ENCODE measurements around the gene AMN. TPM values are rescaled to one million over a fixed set of nuclear protein-coding genes. Genes with fewer than 3 reads are reported as not detected.

The AMN gene
- polyA plus RNA-seq, 3 donors: 0.09 TPM; not detected in 2

GRCh38 chr14:102888748-102889147 is 33.7 kb upstream of the AMN start:
- Mint-ChIP-seq H3K27me3 (ENCODE audit: low read depth in 3 of 3) (no peaks in the 10 kb centered on the region), H3K4me1 (no peaks in the 10 kb centered on the region), H3K36me3 (peaks cover 72 to 90% of the 10 kb centered on the region in 2 donors), H3K4me3 (no peak overlapping the region), H3K27ac (no peak overlapping the region), H3K9me3 (peaks cover 0 to 1% (median 0%) of the 10 kb centered on the region in 7 donors)
- H3K4me1 ChIP-seq (ENCODE audit: control insufficient read depth in 1 of 2, insufficient read depth in 2 of 2, low read length in 2 of 2): no peaks in the 10 kb centered on the region
- intact Hi-C loops (cut with micrococcal nuclease): no loop called here
- no peaks in the 10 kb centered on the region for H3K27me3 ChIP-seq (ENCODE audit: control insufficient read depth in 2 of 2, insufficient read depth in 2 of 2, low read length in 2 of 2)
- TF ChIP-seq, protein P1, sequence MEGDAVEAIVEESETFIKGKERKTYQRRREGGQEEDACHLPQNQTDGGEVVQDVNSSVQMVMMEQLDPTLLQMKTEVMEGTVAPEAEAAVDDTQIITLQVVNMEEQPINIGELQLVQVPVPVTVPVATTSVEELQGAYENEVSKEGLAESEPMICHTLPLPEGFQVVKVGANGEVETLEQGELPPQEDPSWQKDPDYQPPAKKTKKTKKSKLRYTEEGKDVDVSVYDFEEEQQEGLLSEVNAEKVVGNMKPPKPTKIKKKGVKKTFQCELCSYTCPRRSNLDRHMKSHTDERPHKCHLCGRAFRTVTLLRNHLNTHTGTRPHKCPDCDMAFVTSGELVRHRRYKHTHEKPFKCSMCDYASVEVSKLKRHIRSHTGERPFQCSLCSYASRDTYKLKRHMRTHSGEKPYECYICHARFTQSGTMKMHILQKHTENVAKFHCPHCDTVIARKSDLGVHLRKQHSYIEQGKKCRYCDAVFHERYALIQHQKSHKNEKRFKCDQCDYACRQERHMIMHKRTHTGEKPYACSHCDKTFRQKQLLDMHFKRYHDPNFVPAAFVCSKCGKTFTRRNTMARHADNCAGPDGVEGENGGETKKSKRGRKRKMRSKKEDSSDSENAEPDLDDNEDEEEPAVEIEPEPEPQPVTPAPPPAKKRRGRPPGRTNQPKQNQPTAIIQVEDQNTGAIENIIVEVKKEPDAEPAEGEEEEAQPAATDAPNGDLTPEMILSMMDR (IDR thresholded peaks at IDR 0.05): no peak
- no peak overlapping the region for H2AFZ ChIP-seq (ENCODE audit: insufficient read depth, low read depth, low read length, poor library complexity, severe bottlenecking)
- no peaks in the 10 kb centered on the region for H3K9me3 ChIP-seq (replicated peaks in 1 of 2; ENCODE audit: control insufficient read depth in 1 of 2, insufficient read depth in 1 of 2, low read length in 2 of 2)
- no peaks in the 10 kb centered on the region for H3K79me2 ChIP-seq (ENCODE audit: insufficient read depth, low read length)
- no peak overlapping the region for H3K4me2 ChIP-seq (replicated peaks; ENCODE audit: extremely low read depth, low read length, poor library complexity, severe bottlenecking)
- no peak for DNase-seq
- H3K9ac ChIP-seq (ENCODE audit: insufficient read depth, low read length, poor library complexity, severe bottlenecking): no peak overlapping the region
- peaks cover 80 to 100% of the 10 kb centered on the region in 2 donors for H3K36me3 ChIP-seq (replicated peaks in 1 of 2; ENCODE audit: control insufficient read depth in 1 of 2, insufficient read depth in 2 of 2, low read length in 2 of 2)
- H3K27ac ChIP-seq (ENCODE audit: low read depth in 1 of 2, low read length in 2 of 2): no peak overlapping the region
- no peak overlapping the region for H3K4me3 ChIP-seq (replicated peaks in 1 of 3; ENCODE audit: low read depth in 2 of 3, low read length in 3 of 3)
- H4K20me1 ChIP-seq (ENCODE audit: insufficient read depth, low read length): peaks cover 19% of the 10 kb centered on the region
- no CpG with 5 or more reads among the region's 1 CpG for WGBS (ENCODE audit: insufficient coverage)

DNA sequence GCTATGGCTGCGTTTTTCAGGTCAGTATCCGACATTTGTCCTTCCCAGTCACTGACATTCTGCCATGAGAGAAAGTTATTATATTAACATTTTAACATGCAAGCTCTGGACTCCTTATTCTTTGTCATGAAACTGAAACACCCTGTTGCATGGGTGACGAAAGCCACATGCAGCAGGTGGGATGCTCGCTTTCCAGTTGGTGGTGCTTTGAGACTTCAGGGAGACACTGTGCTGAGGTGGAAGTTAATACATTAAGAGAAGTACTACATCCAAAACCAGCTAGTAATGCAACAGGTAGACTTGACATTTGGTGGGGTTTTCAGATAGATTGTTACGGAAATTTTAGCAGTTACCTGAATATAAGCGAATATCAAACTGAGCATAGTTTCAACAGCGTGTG is 32.8 kb upstream of the AMN start:
- Histone ChIP-seq H3K4me1 (ENCODE audit: control insufficient read depth in 1 of 2, insufficient read depth in 2 of 2, low read length in 2 of 2) (no peaks in the 10 kb centered on the region), H3K36me3 (replicated peaks in 1 of 2; ENCODE audit: control insufficient read depth in 1 of 2, insufficient read depth in 2 of 2, low read length in 2 of 2) (peaks cover 82 to 98% of the 10 kb centered on the region in 2 donors), H3K9me3 (replicated peaks in 1 of 2; ENCODE audit: control insufficient read depth in 1 of 2, insufficient read depth in 1 of 2, low read length in 2 of 2) (no peaks in the 10 kb centered on the region), H3K9ac (ENCODE audit: insufficient read depth, low read length, poor library complexity, severe bottlenecking) (no peak overlapping the region), H2AFZ (ENCODE audit: insufficient read depth, low read depth, low read length, poor library complexity, severe bottlenecking) (no peak overlapping the region), H3K4me3 (replicated peaks in 1 of 3; ENCODE audit: low read depth in 2 of 3, low read length in 3 of 3) (no peak overlapping the region), H3K79me2 (ENCODE audit: insufficient read depth, low read length) (no peaks in the 10 kb centered on the region), H3K27ac (ENCODE audit: low read depth in 1 of 2, low read length in 2 of 2) (no peak overlapping the region), H3K4me2 (replicated peaks; ENCODE audit: extremely low read depth, low read length, poor library complexity, severe bottlenecking) (no peak overlapping the region), H3K27me3 (ENCODE audit: control insufficient read depth in 2 of 2, insufficient read depth in 2 of 2, low read length in 2 of 2) (no peaks in the 10 kb centered on the region), H4K20me1 (ENCODE audit: insufficient read depth, low read length) (peaks cover 19% of the 10 kb centered on the region)
- H3K27me3 Mint-ChIP-seq (ENCODE audit: low read depth in 3 of 3): no peaks in the 10 kb centered on the region
- intact Hi-C loops (cut with micrococcal nuclease): no loop called here
- 97% methylated on average over 3 of the region's 7 CpGs for WGBS (ENCODE audit: insufficient coverage)
- H3K27ac Mint-ChIP-seq: peak overlapping the region in 2 of 7 donors; percentile 46 to 50
- TF ChIP-seq, protein P1 (IDR thresholded peaks at IDR 0.05): no peak
- H3K36me3 Mint-ChIP-seq: peaks cover 72 to 89% of the 10 kb centered on the region in 2 donors
- no peaks in the 10 kb centered on the region for H3K4me1 Mint-ChIP-seq
- peaks cover 0 to 1% (median 0%) of the 10 kb centered on the region in 7 donors for H3K9me3 Mint-ChIP-seq
- no peak overlapping the region for H3K4me3 Mint-ChIP-seq
- DNase-seq: no peak

Data from CD14-positive monocyte (primary cell).